H1 (cell line): Measurements from ENCODE around the gene LY86. TPM values are rescaled to one million over a fixed set of nuclear protein-coding genes. Genes with fewer than 3 reads are reported as not detected.

Source experiments
- ATF2 ChIP-seq: IDR thresholded peaks from 2 replicates; pipeline ENCODE4 v1.6.1; 2012; ENCODE audit warnings: low read length, inconsistent platforms
- CHD7 ChIP-seq: fragments of 300-600 bp; sonication (generic); IDR thresholded peaks from 2 replicates; pipeline ENCODE4 v1.7.1; 2012; ENCODE audit warnings: low read length, moderate library complexity, mild to moderate bottlenecking, inconsistent platforms; ENCODE audit not compliant: insufficient replicate concordance
- YY1 ChIP-seq: IDR thresholded peaks from 2 replicates; pipeline ENCODE4 v1.6.1; 2011; ENCODE audit warnings: low read depth, mild to moderate bottlenecking, low read length
- polyA plus RNA-seq, 7 experiments: library from polyadenylated mRNA; depleted of rRNA in 3 of 7; stranded (reverse) in 5 of 7; unstranded in 2 of 7; fragments of >200 nt in 5 of 7; fragments of 200-250 nt in 2 of 7; gene quantifications; 1 replicate in 5 of 7; 2 replicates in 1 of 7; 4 replicates in 1 of 7; pipeline versions ENCODE4 v1.2.1 to v1.2.3, GENCODE V29; 2011 to 2013; ENCODE audit warnings: missing spikeins in 2 of 7, mixed read lengths in 2 of 7
- total RNA-seq: library from RNA; stranded (reverse); fragmentation: NEBNext Ultra II Directional; extraction: Animal tissue kit (Norgen Biotek cat#: 25700); gene quantifications from 2 replicates; pipeline ENCODE4 v1.2.1, GENCODE V29; 2021

LY86 gene
- total and polyA plus RNA-seq, 2 of the 8 experiments (the other 6 are each of a cell fraction or from before 2014, with no cell fraction given): not detected

GRCh38 chr6:6599468-6599873 lies 11.0 kb downstream of the LY86 start (continued):
- TF ChIP-seq CHD7: no peak
- no peak for TF ChIP-seq ATF2
- no peak for TF ChIP-seq YY1
